ENCODE measurements around the gene TFCP2L1. TPM values are rescaled to one million over a fixed set of nuclear protein-coding genes. Genes with fewer than 3 reads are reported as not detected.

TFCP2L1 gene
- total and polyA plus RNA-seq, 2 of the 4 experiments (the other 2 are of a cell fraction): not detected

- Histone ChIP-seq H3K4me2 (ENCODE audit: low read depth, low read length) (no peak overlapping the region), H2BK120ac (ENCODE audit: low read depth, low read length) (no peak overlapping the region), H3K79me1 (ENCODE audit: low read depth in 1 of 2, low read length in 2 of 2) (no peaks in the 10 kb centered on the region), H4K5ac (ENCODE audit: low read depth, low read length) (no peak overlapping the region), H3K27ac (ENCODE audit: insufficient read depth, low read length) (no peak overlapping the region), H2BK15ac (ENCODE audit: low read depth, low read length) (no peak overlapping the region), H2AK5ac (ENCODE audit: low read depth, low read length) (no peak overlapping the region), H3K14ac (replicated peaks; ENCODE audit: low read depth, low read length) (no peak overlapping the region), H3K9ac (ENCODE audit: low read depth, low read length) (no peak overlapping the region), H3K18ac (ENCODE audit: low read depth, low read length) (no peak overlapping the region), H3K36me3 (ENCODE audit: control insufficient read depth, insufficient read depth, low read length) (no peaks in the 10 kb centered on the region), H2AK9ac (replicated peaks; ENCODE audit: low read depth, low read length, poor library complexity) (no peak overlapping the region), H3K23ac (ENCODE audit: low read depth, low read length) (no peak overlapping the region), H2AFZ (replicated peaks; ENCODE audit: low read length, poor library complexity) (no peak overlapping the region), H4K20me1 (ENCODE audit: insufficient read depth, low read length) (no peaks in the 10 kb centered on the region; the same call in 1 of the 2 replicates), H4K91ac (ENCODE audit: insufficient read depth, low read depth, low read length) (no peak overlapping the region), H3K9me1 (ENCODE audit: insufficient read depth, low read length) (no peaks in the 10 kb centered on the region), H3K56ac (ENCODE audit: extremely low read depth, insufficient read depth, low read length) (no peak overlapping the region), H2BK5ac (ENCODE audit: low read depth, low read length, poor library complexity, severe bottlenecking) (no peak overlapping the region), H2BK20ac (ENCODE audit: low read depth, low read length) (no peak overlapping the region), H3K4me3 (ENCODE audit: insufficient read depth, low read depth, low read length) (no peak overlapping the region), H3K9me3 (ENCODE audit: control insufficient read depth, insufficient read depth, low read length) (no peaks in the 10 kb centered on the region), H4K8ac (ENCODE audit: low read depth in 2 of 2, low read length in 2 of 2) (no peak overlapping the region), H3K4me1 (ENCODE audit: control insufficient read depth, insufficient read depth, low read length) (no peaks in the 10 kb centered on the region), H3K4ac (ENCODE audit: low read depth, low read length) (no peak overlapping the region), H3K27me3 (ENCODE audit: control insufficient read depth, insufficient read depth, low read length) (peaks cover 16% of the 10 kb centered on the region; the same call in 1 of the 2 replicates)
- ATAC-seq (ENCODE audit: low read depth): no peak
- POLR2A ChIA-PET (ENCODE audit: unreplicated experiment): no interaction called here
- BruUV-seq (replicated peaks): no TSS peak
- WGBS, 2 experiments (ENCODE audit: extremely low coverage in 2 of 2, insufficient read length in 1 of 2): 17% methylated on average over 1 of the region's 11 CpGs; no CpG with 5 or more reads in 1 of the 2 experiments
- no peak for DNase-seq
- CTCF ChIA-PET: no interaction called here
- TF ChIP-seq MXI1 (IDR thresholded peaks at IDR 0.05; ENCODE audit: borderline replicate concordance, low read depth, low read length) (no peak), CTCF (conservative IDR thresholded peaks at IDR 0.05; ENCODE audit: low read depth, low read length) (no peak), RCOR1 (IDR thresholded peaks at IDR 0.05; ENCODE audit: insufficient replicate concordance, low read length) (no peak), CHD1 (IDR thresholded peaks at IDR 0.05; ENCODE audit: low read depth, low read length) (no peak), MAFK (IDR thresholded peaks at IDR 0.05; ENCODE audit: low read depth, low read length) (no peak), RAD21 (IDR thresholded peaks at IDR 0.05; ENCODE audit: low read length) (no peak), CEBPB (IDR thresholded peaks at IDR 0.05; ENCODE audit: low read depth, low read length) (no peak), NFE2L2 (IDR thresholded peaks at IDR 0.05; ENCODE audit: low read depth, low read length) (no peak), RFX5 (IDR thresholded peaks at IDR 0.05; ENCODE audit: low read depth, low read length) (no peak), POLR2A (IDR thresholded peaks at IDR 0.05; ENCODE audit: low read depth, low read length) (no peak), BHLHE40 (IDR thresholded peaks at IDR 0.05; ENCODE audit: low read depth, low read length) (no peak), FOS (IDR thresholded peaks at IDR 0.05; ENCODE audit: low read depth, low read length) (no peak), ELK1 (IDR thresholded peaks at IDR 0.05; ENCODE audit: borderline replicate concordance, low read depth, low read length) (no peak), MAZ (IDR thresholded peaks at IDR 0.05; ENCODE audit: borderline replicate concordance, low read depth, low read length) (no peak), USF2 (IDR thresholded peaks at IDR 0.05; ENCODE audit: low read depth, low read length) (no peak)
- dilution Hi-C loops (cut with HindIII; ENCODE audit: low sequenced_read_pairs, unreplicated experiment) (no loop called here), in situ Hi-C loops (cut with MboI; ENCODE audit: low sequenced_read_pairs) (no loop called here), intact Hi-C loops (cut with micrococcal nuclease) (no loop called here)
Measured at GRCh38 chr2:121202541-121203310, 82.3 kb downstream of the TFCP2L1 start.
